LNCAP (cell line): ENCODE measurements around the gene PHC2.

Experiments used
- CTCF ChIP-seq: fragments of 450-650 bp; IDR thresholded peaks from 2 replicates; pipeline ENCODE4 v1.5.1; 2017; ENCODE audit warnings: mild to moderate bottlenecking

The PHC2 gene

GRCh38 chr1:33460947-33461629, 30.2 kb upstream of the PHC2 start:
- TF ChIP-seq CTCF = no peak

GRCh38 chr1:33460144-33460543, 29.2 kb upstream of the PHC2 start:
- TF ChIP-seq CTCF = no peak

GRCh38 chr1:33459691-33460090, 28.8 kb upstream of the PHC2 start:
- TF ChIP-seq CTCF = no peak

- TF ChIP-seq CTCF = no peak
Measured at GRCh38 chr1:33456502-33456886, 25.6 kb upstream of the PHC2 start.

- TF ChIP-seq CTCF = peak; percentile 89
Measured at GRCh38 chr1:33455539-33456501, 24.9 kb upstream of the PHC2 start.

- TF ChIP-seq CTCF = no peak
Measured at GRCh38 chr1:33454646-33455282, 23.9 kb upstream of the PHC2 start.

- TF ChIP-seq CTCF = no peak
Measured at GRCh38 chr1:33446590-33446989, 15.7 kb upstream of the PHC2 start.
